ENCODE data around the gene TIMP3.

- no peak for TF ChIP-seq CTCF (IDR thresholded peaks at IDR 0.05)
- TF ChIP-seq POLR2A (IDR thresholded peaks at IDR 0.05), result no peak
These were observed 48.0 kb downstream of the TIMP3 start for GRCh38 chr22:32849501-32849900.

Data from breast epithelium (tissue), 3 donors.